Astrocyte of the cerebellum (primary cell): ENCODE measurements around the gene CATSPERZ.

Experiments used
- DNase-seq: peaks from one replicate; pipeline ENCODE4 v3.0.0-alpha.2; 2011; ENCODE audit warnings: low read depth
- H3K4me3 ChIP-seq: 2 replicates; pipeline ENCODE4 v1.5.1; 2011; ENCODE audit warnings: mild to moderate bottlenecking, low read depth, low read length, moderate library complexity
- CTCF ChIP-seq: IDR thresholded peaks from 2 replicates; pipeline ENCODE4 v1.5.1; 2012; ENCODE audit warnings: low read length, low read depth, moderate library complexity, mild to moderate bottlenecking; ENCODE audit errors: missing control alignments
- in situ Hi-C: cut with HindIII; loops from 2 replicates; pipeline ENCODE4 v1.10.0; 2017; ENCODE audit warnings: low sequenced_read_pairs

The CATSPERZ gene

GRCh38 chr11:64259533-64260067, 40.6 kb upstream of the CATSPERZ start:
- TF ChIP-seq CTCF: no peak
- no peak overlapping the region for H3K4me3 ChIP-seq
- in situ Hi-C loops: loop anchor here (10.0 kb wide), 1 partner anchor 65 kb away; no protein-coding TSS in a partner anchor
- DNase-seq: no peak

DNA sequence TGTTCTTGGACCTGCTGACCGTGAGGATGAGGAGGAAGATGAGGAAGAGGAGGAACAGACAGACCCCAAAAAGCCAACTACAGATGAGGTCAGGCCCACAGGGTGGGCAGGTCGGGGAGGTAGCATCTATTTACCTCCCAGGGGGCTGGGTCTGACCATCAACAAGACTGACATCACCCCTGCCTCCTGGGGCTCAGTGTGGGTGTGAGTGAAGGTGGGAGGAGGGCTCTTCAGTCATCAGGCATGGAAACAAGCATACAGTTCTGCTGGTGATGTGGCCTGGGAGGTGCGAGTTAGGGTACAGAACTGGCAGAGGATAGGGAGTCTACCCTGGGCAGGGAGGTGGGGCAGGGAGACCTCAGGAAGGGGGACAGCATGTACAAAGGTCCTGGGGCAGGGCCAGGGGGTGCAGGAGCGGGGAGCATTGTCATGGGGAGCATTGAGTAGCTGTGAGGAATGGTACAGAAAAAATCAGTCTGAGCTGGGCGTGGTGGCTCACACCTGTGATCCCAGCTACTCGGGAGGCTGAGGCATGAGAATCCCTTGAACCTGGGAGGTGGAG, 39.9 kb upstream of the CATSPERZ start:
- TF ChIP-seq CTCF: no peak
- no peak overlapping the region for H3K4me3 ChIP-seq
- no peak for DNase-seq
- in situ Hi-C loops: loop anchor here (10.0 kb wide), 1 partner anchor 65 kb away; no protein-coding TSS in a partner anchor

DNA sequence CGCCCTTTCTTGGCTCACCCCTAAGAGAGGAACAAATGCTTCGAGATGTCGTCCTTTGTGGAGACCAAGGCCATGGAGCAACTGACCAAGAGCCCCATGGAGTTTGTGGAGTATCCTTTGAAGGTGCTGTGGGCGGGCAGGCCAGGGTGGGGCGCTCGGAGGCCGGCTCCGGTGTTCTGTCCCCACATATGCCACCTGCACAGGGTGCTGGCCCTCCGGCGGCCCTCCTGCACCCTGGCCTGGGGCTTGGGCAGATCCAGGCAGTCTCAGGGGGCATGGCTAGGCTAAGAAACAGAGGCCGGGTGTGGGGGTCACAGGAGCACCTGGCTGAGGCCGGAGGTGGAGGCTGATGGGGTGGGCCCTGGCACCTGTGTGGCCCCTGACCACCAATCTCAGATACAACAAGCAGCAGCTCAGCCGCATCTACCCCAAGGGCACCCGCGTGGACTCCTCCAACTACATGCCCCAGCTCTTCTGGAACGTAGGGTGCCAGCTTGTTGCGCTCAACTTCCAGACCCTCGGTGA, 38.5 kb upstream of the CATSPERZ start:
- no peak for TF ChIP-seq CTCF
- in situ Hi-C loops: loop anchor here (10.0 kb wide), 1 partner anchor 63 kb away; no protein-coding TSS in a partner anchor
- DNase-seq: no peak
- no peak overlapping the region for H3K4me3 ChIP-seq

GRCh38 chr11:64262271-64263002, 37.7 kb upstream of the CATSPERZ start:
- no peak for TF ChIP-seq CTCF
- DNase-seq: no peak
- H3K4me3 ChIP-seq: no peak overlapping the region
- in situ Hi-C loops: loop anchor here (10.0 kb wide), 1 partner anchor 62 kb away; no protein-coding TSS in a partner anchor

- no peak for TF ChIP-seq CTCF
- in situ Hi-C loops: loop anchor here (10.0 kb wide), 1 partner anchor 62 kb away; no protein-coding TSS in a partner anchor
- H3K4me3 ChIP-seq: no peak overlapping the region
- no peak for DNase-seq
These were observed 36.9 kb upstream of the CATSPERZ start for GRCh38 chr11:64263021-64263946.

- no peak for DNase-seq
- TF ChIP-seq CTCF: no peak
- no peak overlapping the region for H3K4me3 ChIP-seq
- in situ Hi-C loops: loop anchor here (10.0 kb wide), 1 partner anchor 61 kb away; no protein-coding TSS in a partner anchor
These were observed 36.2 kb upstream of the CATSPERZ start for GRCh38 chr11:64263947-64264317.
